Measurements from ENCODE around the gene TECPR1.

Gene TECPR1

DNA sequence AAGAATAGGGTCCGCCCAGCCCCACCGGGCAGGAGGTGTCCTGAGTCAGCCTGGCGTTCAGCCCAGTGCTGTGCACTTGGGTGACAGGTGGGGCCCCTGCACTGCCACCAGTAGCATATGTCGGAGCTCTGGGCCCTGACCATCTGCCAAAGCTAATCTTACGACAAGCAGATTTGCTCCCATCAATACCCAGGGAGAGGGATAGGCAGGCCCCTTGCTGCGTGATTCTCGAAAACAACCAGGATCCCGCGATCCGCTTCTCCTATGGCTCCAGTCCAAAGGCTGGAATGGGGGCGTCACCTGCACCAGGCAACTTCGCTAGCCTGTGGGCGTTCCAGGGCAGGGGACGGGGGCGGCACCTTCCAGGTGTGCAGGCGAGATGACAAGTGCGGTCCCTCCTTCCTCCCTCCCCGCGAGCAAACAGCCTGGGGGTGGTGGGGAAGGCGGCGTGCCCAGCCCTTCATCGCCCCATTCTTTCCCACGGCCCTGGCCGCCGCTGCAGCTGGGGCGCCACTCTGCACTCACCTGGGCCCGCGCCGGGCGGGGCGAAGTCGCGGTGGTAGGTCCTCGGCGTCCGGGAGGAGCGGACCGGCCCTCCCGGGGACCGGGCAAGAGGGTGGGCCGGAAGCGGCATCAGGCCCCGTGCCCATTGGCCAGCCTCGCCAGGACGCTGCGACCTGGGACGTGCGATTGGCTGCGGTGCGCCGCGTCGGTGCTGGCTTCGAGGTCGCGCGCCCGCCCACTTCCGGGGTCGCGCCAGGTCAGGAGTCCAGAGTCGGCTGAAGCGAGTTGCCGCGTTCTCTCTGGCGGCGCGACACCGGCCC, at the start of gene TECPR1:
TSS of gene TECPR1 (minus strand) at position 632 of the 824 bp plus-strand sequence. CDS start 6,086 bp downstream, outside the sequence.
- DNase-seq (ENCODE audit: low spot score): peak; percentile 93

GRCh38 chr7:98300595-98301372, 48.8 kb upstream of the TECPR1 start:
- DNase-seq (ENCODE audit: low spot score): no peak

DNA sequence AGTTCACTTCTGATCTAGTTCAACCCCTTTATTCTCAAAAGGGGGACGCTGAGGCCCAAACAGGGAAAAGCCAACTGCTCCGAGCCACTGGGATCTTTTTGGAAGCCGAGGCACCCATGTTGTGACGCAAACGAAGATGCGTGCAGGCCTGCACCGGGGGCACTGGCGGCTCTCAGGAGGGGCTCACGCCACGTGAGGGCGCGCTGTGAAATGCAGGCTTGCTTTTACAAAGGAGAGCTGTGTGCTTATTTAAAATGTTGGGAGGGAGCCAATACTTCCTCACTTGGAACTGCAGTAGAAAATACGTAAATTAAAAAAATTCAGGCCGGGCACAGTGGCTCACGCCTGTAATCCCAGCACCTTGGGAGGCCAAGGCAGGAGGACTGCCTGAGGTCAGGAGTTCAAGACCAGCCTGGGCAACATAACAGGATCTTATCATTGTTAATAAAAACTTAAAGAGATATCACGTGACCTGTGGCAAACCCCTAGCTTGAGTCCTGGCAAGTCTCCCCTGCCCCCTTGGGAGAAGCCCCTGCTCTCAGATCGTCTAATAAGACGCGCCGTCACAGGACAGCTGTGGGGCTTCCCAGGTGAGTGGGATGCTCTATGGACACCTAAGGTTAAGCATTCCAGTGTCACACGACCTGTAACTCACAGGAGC, 45.7 kb upstream of the TECPR1 start:
- DNase-seq (ENCODE audit: low spot score): no peak

GRCh38 chr7:98296833-98297232, 44.8 kb upstream of the TECPR1 start:
- DNase-seq (ENCODE audit: low spot score): no peak

- DNase-seq (ENCODE audit: low spot score): no peak
Observed at GRCh38 chr7:98295467-98296192, 43.6 kb upstream of the TECPR1 start.

GRCh38 chr7:98294798-98295382, 42.9 kb upstream of the TECPR1 start:
- DNase-seq (ENCODE audit: low spot score): peak; percentile 65

DNA sequence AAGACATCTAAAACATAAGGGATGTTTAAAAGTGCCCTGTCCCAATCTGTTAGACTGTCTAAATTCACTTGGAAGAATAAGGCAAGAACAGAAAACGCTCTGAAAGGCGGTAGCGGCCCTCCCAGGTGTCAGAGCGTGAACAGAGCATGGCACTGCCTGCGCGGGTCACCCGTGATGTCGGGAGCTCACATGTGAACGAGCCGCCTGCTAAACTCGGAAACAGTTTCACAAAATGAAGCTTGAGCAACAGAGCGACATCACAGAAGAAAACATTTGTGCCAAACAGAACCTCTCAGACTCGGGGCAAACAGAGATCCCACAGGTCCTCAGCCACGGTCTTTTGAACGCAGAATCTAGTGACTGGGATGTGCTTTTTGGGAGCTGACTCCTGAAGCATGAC, 42.3 kb upstream of the TECPR1 start:
- DNase-seq (ENCODE audit: low spot score): no peak

GRCh38 chr7:98293746-98294145, 41.7 kb upstream of the TECPR1 start:
- DNase-seq (ENCODE audit: low spot score): no peak

- DNase-seq (ENCODE audit: low spot score): no peak
Observed at GRCh38 chr7:98293265-98293664, 41.2 kb upstream of the TECPR1 start.

DNA sequence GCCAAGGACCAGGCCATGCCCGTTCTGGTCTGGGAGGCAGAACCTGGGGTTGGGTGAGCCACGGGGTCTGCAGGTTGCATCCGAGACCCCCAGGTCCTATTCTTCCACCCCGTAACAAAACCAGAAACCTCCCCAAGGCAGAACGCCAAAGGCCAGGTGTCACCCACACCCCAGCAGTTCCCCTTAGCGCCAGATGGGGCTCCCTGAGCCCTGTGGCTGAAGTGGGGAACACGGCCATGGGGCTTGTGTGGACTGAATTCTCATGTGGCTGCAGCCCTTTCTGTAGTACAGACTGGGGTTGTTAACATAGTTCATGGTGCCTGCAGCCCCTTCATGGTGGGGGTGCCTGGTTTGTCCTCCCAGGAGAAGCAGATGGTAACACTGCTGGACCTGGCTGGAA, 39.7 kb upstream of the TECPR1 start:
- DNase-seq (ENCODE audit: low spot score): no peak

DNA sequence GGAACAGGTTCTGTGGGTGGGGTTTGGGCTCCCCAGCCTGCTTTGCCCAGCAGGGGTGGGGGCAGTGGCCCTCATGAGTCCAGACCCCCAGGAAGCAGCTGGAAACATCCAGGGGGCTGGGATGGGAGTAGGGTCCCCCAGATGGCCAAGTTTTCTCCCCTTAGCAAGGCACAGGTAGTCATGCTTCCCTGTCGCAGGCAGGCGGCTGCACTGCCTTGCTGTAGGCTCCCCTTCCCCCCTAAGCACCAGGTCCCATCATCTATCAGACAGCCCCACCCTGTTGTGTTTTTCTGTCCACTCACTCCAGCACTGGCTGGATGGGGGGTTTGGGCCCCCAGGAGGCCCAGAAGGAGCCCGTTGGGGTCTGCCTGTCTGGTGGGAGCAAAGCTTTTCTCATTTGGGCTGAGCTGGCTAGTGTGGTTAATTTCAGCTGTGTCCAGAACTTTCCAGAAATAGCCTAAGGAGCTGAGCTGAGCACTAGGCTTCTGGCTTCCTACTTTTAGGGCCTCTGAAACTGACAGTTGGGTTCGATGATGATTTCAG, 37.4 kb upstream of the TECPR1 start:
- DNase-seq (ENCODE audit: low spot score): no peak

DNA sequence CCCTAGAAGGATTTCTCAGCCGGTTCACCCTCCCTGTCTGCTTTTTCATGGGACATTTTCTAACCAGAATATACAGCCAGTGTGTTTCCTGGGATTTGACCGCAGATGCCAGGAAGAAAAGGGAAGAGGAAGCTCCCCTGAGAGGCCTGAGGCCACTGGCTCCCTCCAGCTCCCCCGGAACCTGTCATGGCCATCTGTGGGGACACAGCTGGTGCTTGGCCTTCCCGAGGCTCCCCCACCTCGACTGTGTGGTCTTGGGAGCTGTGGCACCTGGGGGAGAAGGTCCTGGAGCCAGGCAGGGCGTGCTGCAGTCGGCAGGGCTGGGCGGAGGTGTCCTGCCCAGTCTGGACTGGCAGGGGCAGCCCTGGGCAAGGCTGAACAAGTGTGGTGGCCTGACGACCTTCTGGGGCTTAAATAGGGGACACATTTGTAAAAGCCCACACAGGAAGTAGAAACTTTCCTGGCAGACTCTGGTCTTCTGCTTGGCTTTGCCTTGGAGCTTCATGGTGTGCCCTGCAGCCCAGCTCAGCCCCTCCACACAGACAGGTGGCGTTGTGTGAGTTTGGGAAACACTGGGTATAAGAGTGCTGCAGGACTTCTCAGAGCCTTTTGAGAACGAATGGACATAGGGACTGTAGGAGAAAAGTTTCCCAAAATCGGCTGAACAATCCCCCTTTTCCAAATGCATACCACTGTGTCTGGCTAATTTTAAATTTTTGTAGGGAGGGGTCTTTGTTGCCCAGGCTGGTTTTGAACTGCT, 36.2 kb upstream of the TECPR1 start:
- no peak for DNase-seq (ENCODE audit: low spot score)

DNA sequence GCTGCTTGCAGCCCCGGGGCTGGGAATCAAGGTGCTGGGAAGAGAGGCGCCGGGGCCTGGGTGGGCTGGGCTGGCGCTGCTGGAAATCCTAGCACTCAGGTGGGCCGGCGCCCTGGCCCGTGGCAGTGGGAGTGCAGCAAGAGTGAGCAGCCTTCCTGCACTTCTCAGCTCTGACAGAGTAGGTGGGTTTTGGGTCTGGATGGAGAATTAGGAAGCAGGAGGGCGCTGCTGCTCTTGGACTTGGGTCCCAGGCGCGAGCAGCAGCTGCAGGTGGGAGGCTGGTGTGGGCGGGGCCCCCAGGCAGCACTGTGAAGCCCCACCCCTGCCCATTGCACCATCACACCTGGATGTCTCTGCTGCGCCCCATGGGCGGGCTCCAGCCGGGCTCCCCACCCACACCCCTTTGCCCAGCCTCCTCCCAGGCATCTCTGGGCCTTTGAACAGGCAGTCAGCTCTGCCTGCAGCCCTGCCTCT, 35.5 kb upstream of the TECPR1 start:
- peak; percentile 33 for DNase-seq (ENCODE audit: low spot score)

- DNase-seq (ENCODE audit: low spot score): no peak
Observed at GRCh38 chr7:98286701-98287485, 34.9 kb upstream of the TECPR1 start.

GRCh38 chr7:98286093-98286539, 34.1 kb upstream of the TECPR1 start:
- peak; percentile 89 for DNase-seq (ENCODE audit: low spot score)

DNA sequence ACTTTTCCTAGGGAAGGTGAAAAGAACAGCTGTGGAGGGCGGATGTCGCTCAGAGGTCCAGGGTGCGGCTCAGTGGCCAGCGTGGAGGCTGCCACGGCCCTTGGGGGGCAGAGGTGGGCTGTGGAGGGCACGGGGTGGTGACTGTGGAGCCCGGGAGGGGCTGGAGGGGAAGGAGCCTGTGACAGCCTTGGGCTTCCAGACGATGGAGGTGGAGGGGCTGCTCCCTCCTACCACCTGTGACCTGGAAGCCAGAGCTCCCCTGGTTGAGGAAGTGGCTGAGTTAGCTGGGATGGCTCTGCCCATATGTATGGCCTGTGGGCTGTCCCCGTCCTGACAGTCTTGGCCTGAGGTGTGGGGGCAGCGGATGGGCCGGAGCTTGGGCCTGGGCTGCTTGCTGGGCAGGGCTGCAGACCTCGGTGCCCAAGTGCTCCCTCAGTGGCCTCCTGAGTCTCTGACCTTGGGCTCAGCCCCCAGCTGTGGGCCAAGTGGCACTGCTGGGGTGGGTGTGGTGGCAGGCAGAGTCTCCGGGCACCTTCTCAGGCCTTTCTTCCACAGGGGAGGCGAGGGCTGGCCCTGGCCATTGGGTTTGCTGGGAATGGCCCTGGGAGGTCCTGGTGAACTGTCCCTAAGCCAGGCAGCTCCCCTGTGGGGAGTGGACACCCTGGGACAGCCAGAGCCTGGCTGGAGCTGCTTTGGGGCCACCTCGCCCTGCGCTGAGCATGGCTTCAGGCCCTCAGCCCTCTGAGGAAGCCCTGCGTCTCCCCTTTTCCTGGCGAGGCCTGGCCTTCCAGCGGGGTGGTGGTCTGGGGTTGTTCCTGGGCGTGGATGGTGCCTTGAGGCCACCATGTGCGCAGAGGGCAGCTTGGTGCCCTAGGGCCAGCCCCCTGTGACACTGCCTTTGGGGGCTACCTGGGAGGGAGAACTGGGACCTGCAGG, 33.4 kb upstream of the TECPR1 start:
- no peak for DNase-seq (ENCODE audit: low spot score)

- peak; percentile 96 for DNase-seq (ENCODE audit: low spot score)
Observed at GRCh38 chr7:98284335-98285036, 32.5 kb upstream of the TECPR1 start.

DNA sequence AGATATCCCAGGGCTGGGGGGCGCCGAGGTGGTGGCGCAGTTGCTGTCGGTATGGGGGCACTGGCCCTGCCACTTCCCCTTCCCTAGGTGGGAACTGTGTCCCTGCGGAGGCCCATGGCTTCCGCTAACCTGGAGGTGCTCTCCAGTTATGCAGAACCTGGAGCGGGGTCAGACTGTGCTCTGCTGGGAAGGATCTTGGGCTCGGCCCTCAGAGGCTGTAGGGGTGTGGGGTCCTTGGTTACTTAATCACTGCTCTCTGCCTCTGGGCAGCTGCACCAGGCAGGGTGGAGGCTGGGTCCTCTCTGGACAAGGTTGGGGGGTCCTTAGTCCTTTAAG, 31.8 kb upstream of the TECPR1 start:
- no peak for DNase-seq (ENCODE audit: low spot score)

Data from kidney tubule cell (primary cell).